Measurements from ENCODE around the gene MIGA1. TPM values are rescaled to one million over a fixed set of nuclear protein-coding genes. Genes with fewer than 3 reads are reported as not detected.

The MIGA1 gene
- total and polyA plus RNA-seq, 2 of the 13 experiments (the other 11 are each of a cell fraction or from before 2014, with no cell fraction given), result 3.8 to 6.6 TPM

DNA sequence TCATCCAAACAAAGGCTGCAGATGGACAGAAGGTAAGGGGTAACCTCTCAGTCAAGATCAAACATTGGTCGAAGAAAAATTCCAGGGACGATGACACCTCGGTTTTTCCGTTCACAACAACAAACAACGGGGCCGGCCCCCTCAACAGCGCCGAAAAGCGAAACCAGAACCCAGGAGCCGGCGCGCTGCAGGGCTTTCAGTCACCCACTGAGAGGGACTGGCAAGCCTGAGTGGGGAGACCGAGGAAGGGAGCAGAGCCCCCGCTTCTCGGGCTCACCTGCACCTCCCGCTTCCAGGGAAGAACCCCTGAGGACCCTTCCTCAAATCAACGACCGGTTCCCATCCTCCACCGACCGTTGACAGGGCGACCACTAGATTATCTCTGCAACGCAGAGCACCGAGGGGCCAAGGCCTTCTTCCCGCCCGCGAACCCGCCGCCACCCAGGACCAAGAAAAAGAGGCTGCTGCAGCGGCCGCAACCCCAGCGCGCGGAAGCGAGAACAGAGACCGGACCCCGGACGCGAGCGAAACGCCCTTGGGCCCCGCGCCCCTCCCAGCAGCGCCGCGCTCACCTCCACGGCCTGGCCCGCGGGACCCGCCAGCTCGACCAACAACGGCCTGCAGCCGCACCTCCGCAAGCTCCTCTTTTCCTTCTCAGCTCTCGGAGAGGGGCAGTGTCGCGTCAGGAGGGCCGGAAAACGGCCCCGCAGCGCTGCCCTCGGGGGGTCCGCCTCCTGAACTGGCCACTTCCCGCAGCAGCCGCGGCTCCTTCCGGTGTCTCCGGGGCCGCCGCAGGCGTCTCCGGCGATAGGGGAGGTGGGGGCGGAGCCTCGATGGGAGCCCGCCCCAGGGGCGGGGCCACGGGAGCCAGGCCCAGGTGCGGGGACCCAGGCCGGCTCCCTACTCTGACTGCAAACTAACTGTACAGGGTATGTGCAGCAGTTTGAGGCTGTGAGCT, 20.1 kb upstream of the MIGA1 start, which contains the start of gene USP33 (continued):
- TF ChIP-seq ZNF264 (CRISPR knock-in tag; IDR thresholded peaks at IDR 0.05) (peak; percentile 67), ATAD3A (CRISPR knock-in tag; IDR thresholded peaks at IDR 0.05) (no peak), FOXO1 (CRISPR knock-in tag; IDR thresholded peaks at IDR 0.05) (no peak), PHF8 (CRISPR knock-in tag; IDR thresholded peaks at IDR 0.05) (peak; percentile 98), ZNF703 (CRISPR knock-in tag; IDR thresholded peaks at IDR 0.05; ENCODE audit: borderline replicate concordance) (no peak; the same call in 1 of the 2 replicates), ZNF251 (CRISPR knock-in tag; IDR thresholded peaks at IDR 0.05) (no peak), NCOA2 (CRISPR knock-in tag; IDR thresholded peaks at IDR 0.05) (peak; percentile 49; the same call in 1 of the 2 replicates), ZNF484 (CRISPR knock-in tag; IDR thresholded peaks at IDR 0.05; ENCODE audit: borderline replicate concordance, low read depth) (no peak), ZNF253 (CRISPR knock-in tag; IDR thresholded peaks at IDR 0.05; ENCODE audit: borderline replicate concordance) (peak; percentile 71; the same call in 1 of the 2 replicates), ZNF674 (CRISPR knock-in tag; IDR thresholded peaks at IDR 0.05; ENCODE audit: low read depth) (no peak), HOXA7 (CRISPR knock-in tag; IDR thresholded peaks at IDR 0.05) (no peak), ZNF660 (CRISPR knock-in tag; IDR thresholded peaks at IDR 0.05; ENCODE audit: borderline replicate concordance, low read depth) (no peak), ZNF256 (CRISPR knock-in tag; conservative IDR thresholded peaks at IDR 0.05) (no peak), ZNF383 (CRISPR knock-in tag; IDR thresholded peaks at IDR 0.05; ENCODE audit: borderline replicate concordance) (0 out of 2 replicates have a peak, but pooled peaks have one; percentile 30), ZNF792 (CRISPR knock-in tag; IDR thresholded peaks at IDR 0.05) (peak; percentile 52; the same call in 1 of the 2 replicates), ZNF235 (CRISPR knock-in tag; IDR thresholded peaks at IDR 0.05; ENCODE audit: borderline replicate concordance) (no peak)
- TF ChIP-seq, protein P1, sequence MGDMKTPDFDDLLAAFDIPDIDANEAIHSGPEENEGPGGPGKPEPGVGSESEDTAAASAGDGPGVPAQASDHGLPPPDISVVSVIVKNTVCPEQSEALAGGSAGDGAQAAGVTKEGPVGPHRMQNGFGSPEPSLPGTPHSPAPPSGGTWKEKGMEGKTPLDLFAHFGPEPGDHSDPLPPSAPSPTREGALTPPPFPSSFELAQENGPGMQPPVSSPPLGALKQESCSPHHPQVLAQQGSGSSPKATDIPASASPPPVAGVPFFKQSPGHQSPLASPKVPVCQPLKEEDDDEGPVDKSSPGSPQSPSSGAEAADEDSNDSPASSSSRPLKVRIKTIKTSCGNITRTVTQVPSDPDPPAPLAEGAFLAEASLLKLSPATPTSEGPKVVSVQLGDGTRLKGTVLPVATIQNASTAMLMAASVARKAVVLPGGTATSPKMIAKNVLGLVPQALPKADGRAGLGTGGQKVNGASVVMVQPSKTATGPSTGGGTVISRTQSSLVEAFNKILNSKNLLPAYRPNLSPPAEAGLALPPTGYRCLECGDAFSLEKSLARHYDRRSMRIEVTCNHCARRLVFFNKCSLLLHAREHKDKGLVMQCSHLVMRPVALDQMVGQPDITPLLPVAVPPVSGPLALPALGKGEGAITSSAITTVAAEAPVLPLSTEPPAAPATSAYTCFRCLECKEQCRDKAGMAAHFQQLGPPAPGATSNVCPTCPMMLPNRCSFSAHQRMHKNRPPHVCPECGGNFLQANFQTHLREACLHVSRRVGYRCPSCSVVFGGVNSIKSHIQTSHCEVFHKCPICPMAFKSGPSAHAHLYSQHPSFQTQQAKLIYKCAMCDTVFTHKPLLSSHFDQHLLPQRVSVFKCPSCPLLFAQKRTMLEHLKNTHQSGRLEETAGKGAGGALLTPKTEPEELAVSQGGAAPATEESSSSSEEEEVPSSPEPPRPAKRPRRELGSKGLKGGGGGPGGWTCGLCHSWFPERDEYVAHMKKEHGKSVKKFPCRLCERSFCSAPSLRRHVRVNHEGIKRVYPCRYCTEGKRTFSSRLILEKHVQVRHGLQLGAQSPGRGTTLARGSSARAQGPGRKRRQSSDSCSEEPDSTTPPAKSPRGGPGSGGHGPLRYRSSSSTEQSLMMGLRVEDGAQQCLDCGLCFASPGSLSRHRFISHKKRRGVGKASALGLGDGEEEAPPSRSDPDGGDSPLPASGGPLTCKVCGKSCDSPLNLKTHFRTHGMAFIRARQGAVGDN (CRISPR knock-in tag; IDR thresholded peaks at IDR 0.05), result peak; percentile 87
- TF ChIP-seq, protein P2, sequence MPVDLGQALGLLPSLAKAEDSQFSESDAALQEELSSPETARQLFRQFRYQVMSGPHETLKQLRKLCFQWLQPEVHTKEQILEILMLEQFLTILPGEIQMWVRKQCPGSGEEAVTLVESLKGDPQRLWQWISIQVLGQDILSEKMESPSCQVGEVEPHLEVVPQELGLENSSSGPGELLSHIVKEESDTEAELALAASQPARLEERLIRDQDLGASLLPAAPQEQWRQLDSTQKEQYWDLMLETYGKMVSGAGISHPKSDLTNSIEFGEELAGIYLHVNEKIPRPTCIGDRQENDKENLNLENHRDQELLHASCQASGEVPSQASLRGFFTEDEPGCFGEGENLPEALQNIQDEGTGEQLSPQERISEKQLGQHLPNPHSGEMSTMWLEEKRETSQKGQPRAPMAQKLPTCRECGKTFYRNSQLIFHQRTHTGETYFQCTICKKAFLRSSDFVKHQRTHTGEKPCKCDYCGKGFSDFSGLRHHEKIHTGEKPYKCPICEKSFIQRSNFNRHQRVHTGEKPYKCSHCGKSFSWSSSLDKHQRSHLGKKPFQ (CRISPR knock-in tag; IDR thresholded peaks at IDR 0.05; ENCODE audit: insufficient replicate concordance), result no peak
- TF ChIP-seq, protein P3, sequence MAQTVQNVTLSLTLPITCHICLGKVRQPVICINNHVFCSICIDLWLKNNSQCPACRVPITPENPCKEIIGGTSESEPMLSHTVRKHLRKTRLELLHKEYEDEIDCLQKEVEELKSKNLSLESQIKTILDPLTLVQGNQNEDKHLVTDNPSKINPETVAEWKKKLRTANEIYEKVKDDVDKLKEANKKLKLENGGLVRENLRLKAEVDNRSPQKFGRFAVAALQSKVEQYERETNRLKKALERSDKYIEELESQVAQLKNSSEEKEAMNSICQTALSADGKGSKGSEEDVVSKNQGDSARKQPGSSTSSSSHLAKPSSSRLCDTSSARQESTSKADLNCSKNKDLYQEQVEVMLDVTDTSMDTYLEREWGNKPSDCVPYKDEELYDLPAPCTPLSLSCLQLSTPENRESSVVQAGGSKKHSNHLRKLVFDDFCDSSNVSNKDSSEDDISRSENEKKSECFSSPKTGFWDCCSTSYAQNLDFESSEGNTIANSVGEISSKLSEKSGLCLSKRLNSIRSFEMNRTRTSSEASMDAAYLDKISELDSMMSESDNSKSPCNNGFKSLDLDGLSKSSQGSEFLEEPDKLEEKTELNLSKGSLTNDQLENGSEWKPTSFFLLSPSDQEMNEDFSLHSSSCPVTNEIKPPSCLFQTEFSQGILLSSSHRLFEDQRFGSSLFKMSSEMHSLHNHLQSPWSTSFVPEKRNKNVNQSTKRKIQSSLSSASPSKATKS (CRISPR knock-in tag; IDR thresholded peaks at IDR 0.05), result no peak

Measured in HepG2 (cell line).